HG03460 (cell line): ENCODE measurements around the gene C6orf62.
"Not testable (repeated sequence)": the region's sequence is repeated elsewhere in the genome, so short reads cannot be mapped to it uniquely, and the experiment has no call there.

ENCODE experiments used
- ATAC-seq: cut with Tn5 transposase; IDR thresholded peaks from one replicate; pipeline ENCODE4 v1.9.1; 2021; ENCODE audit not compliant: unreplicated experiment

Gene C6orf62

DNA sequence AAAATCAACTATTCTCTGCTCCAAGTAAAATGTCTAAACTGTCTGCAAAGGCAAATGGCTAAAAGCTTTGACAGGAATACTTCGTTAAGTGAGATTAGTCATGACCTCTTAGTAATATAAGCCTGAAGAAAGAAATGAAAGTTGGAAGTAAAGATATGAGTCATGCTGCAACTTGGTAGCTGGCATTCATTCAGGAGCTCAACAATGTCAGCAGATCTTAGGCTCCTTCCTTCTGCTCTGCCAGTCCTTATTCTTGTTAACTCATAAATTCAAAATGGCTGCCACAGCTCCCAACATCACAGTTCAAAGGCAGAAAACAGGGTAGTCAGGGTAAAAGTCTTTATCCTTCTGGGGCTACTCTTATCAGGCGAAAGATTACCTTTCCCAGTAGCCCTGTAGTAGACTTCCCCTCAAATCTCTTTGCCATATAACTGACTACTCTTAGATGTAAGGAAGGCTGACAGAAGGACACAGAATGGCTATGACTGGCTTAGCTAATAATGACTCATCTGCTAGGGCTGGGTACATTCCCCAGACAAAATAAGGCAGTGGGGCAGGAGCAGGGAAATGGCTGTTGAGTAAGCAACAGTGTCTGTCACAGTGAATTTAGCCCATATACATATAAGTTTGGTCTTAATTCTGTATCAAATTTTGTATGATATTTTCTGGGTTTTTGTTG, 24.4 kb upstream of the C6orf62 start:
- peak; percentile 91 for ATAC-seq

DNA sequence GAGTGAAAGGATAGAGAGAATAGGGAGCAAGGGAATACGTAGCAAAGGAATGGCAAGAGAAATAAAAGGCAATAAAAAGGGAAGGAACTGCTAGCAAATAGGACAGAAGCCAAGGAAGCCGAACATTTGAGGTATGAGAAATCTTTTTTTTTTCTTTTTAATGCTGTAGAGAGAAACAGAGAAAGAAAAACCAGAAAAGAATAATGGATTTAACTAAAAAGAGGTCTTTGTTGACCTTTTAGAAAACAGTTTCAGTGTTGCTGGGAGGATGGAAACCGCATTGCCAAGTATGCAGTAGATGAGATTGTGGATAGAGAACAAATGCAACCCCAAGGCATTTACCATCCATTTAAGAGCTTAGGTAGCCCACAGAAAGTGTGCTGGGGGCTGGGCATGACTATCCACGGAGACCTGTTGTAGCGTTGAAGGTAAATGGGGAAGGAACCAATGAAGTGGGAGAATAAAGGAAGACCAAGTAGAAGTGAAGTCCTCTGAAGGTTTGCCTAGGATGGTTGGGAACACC, 23.3 kb upstream of the C6orf62 start:
- no peak for ATAC-seq

DNA sequence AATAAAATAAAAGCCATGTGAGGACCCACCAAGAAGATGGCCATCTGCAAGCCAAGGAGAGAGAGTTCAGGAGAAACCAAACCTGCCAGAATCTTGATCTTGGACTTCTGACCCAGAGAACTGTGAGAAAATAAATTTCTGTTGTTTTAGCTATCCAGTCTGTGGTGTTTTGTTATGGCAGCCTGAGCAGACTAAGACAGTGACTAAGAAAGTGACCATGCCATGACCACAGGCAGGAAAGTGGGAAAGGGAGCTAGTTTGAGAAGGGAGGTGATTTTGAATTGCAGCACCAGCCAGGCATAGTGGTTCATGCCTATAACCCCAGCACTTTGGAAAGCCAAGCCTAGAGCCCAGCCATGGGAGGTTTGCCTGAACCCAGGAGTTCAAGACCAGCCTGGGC, 21.9 kb upstream of the C6orf62 start:
- ATAC-seq = no peak

DNA sequence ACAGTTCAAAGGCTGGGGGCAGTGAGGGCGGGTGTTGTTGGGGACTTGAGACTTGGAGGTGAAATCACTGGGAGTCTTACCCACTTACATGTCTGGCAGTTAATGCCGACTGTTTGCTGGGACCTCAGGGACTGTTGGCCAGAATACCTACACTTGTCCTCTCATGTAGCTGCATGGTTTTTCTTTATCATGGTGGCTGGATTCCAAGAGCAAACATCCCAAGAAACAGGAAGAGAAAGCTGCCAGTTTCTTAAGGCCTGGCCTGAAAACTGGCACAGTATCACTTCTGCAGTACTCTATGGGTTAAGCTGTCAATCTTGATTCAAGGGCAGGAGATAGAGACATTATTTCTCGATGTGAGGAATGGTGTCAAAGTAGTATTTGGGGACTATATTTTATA, 19.8 kb upstream of the C6orf62 start:
- no peak for ATAC-seq

DNA sequence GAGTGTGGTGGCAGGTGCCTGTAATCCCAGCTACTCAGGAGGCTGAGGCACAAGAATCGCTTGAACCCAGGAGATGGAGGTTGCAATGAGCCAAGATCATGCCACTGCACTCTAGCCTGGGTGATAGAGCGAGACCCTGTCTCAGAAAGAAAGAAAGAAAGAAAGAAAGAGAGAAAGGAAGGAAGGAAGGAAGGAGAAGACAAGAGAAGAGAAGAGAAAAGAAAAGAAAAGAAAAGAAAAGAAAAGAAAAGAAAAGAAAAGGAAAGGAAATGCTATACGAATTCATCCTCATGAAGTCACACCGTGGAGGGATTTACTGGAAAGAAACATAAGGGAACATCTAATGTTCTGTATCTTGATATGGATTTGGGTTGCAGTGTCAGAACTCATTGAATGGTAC, 15.8 kb upstream of the C6orf62 start:
- ATAC-seq = not testable (repeated sequence)

DNA sequence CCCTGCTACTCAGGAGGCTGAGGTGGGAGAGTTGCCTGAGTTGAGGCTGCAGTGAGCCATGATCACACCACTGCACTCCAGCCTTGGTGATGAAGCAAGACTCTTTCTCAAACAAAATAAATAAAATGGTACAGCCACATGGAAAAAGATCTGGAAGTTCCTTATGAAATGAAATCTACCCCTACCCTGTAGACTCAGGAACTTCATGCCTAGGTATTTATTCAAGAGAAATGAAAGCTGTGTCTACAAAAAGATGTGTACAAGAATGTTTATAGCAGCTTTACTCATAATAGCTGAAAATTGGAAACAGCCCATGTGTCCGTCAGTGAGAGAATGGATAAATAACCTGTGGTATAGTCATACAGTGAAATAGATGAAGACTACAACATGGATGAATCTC, 15.2 kb upstream of the C6orf62 start:
- no peak for ATAC-seq

DNA sequence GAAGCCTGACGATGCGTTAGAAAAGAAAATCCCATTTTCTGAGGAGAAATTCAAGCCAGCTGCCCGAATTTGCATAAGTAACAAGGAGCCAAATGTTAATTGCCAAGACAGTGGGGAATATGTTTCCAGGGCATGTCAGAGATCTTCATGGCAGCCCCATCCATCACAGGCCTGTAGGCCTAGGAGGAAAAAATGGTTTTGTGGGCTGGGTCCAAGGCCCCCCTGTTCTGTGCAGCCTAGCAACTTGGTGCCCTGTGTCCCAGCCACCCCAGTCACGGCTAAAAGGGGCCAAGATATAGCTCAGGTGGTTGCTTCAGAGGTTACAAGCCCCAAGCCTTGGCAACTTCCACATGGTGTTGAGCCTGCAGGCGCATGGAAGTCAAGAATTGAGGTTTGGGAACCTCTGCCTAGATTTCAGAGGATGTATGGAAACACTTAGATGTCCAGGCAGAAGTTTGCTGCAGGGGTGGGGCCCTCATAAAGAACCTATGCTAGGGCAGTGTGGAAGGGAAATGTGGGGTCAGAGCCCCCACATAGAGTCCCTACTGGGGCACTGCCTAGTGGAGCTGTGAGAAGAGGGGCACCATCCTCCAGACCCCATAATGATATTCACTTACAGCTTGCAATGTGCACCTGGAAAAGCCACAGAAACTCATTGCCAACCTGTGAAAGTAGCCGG, 12.6 kb upstream of the C6orf62 start:
- not testable (repeated sequence) for ATAC-seq

DNA sequence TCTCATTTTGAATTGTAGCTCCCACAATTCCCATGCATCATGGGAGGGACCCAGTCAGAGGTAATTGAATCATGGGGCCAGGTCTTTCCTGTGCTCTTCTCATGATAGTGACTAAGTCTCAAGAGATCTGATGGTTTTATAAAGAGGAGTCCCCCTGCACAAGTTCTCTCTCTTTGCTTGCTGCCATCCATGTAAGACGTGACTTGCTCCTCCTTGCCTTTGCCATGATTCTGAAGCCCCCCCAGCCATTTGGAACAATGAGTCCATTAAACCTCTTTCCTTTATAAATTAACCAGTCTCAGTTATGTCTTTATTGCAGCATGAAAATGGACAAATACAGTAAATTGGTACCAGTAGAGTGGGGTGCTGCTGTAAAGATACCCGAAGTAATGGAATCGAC, 11.7 kb upstream of the C6orf62 start:
- ATAC-seq = not testable (repeated sequence)

DNA sequence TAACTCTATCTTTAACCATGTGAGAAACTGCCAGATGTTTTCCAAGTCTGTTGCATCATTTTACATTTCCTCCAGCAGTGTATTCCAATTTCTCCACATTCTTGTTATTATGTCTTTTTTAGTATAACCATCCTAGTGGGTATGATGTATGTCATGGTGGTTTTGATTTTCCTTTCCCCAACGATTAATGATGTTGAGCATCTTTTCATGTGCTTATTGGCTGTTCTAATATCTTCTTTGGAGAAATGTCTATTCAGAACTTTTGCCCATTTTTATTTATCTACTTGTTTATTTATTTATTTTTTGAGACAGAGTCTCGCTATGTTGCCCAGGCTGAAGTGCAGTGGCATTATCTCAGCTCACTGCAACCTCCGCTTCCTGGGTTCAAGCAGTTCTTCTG, 4.3 kb upstream of the C6orf62 start:
- no peak for ATAC-seq

DNA sequence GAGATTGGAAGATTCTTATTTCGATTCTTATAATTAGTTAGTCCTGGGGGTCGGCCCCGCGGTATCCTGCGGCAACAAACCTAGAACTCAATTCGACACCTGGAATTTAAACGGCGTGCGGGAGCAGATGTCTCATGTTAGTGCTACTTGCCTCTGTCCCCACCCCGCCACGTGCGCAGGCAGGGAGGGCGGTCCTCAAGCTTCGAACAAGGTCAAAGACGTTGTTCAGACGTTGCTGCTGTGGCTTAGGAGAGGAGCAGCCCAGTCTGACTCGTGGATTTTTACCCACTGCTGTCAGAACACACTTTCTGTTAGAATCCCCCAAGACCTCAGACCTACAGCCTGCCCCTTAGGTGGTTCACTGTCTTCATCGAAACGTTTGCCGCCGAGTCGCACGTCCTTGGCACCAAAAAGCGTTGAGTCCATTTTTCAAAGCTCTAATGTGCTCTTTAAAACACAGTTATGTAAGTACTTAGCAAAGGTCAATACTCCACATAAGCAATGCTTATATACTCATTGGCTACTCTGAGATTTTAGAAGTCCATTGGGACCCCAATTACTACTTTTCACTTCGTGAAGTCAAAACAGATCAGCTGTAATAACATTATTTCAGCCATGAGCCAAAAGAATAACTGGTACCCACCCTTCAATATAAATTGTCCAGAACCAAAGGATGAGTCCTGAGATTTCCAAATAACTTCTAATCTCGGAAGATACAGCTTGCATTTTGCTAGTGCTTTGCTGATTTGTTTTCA, 2.7 kb upstream of the C6orf62 start:
- ATAC-seq = peak; percentile 42

DNA sequence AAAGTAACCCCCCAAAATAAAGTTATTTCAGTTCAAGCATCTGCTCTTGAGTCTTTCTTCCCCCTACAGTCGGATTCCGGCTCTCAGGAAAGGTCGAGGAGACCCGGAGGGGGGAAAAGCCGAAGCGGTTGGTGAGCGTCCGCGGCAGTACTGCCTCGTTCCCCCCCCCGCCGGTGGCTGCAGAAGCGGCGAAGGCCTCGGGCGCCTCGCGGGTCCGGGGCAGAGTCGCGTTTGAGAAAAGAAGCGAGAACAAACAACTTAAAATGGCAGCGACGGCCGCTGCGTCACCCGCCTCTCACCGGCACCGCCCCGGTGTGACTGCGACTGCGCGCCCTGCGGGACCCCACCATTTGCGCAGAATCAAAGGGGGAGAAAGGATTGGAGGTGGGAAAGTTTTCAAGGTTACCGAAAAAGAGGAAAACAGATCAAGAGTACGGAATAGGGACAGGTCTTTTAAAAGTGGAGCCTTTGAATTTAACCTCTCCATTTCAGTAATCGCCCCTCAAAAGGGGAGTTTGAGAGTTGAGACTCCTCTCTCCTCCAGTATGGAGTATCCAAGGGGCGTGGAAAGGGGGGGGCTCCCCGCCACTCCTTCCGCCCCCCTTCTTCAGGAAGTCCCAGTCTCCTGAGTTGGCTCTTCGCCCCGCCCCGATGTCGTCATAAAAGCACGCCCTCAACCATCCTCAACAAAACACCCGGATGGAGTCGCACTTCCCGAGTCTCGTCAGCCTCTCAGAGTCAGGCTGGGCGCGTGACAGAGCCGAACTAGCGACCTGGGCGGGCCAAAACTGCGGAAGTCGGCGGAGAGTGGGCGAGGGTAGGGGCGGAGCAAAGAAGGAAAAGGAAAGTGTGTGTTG, 1.9 kb upstream of the C6orf62 start:
- peak; percentile 88 for ATAC-seq

DNA sequence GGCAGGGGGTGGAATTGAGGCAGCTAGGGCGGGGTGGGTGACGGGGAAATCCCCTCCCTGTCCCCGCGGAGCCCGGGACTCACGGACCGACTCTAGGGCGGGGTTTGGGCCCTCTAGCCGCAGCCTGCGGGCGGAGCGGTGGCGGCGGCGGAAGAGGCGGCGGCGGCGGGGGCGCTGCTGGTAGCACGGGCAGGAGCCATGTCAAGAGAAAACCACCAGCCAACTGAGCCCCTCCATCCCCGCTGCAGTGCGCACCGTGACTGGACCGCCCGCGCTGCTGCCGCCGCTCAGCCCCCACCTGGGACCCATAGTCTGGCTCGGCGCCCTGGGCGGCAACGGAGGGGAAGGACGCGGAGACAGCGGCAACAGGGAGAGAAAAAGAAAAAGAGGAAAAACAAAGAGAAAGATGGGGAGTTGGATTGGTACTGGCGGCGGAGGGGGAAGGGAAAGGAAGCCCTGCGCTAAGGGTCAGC, 1.2 kb upstream of the C6orf62 start:
- ATAC-seq = peak; percentile 23

DNA sequence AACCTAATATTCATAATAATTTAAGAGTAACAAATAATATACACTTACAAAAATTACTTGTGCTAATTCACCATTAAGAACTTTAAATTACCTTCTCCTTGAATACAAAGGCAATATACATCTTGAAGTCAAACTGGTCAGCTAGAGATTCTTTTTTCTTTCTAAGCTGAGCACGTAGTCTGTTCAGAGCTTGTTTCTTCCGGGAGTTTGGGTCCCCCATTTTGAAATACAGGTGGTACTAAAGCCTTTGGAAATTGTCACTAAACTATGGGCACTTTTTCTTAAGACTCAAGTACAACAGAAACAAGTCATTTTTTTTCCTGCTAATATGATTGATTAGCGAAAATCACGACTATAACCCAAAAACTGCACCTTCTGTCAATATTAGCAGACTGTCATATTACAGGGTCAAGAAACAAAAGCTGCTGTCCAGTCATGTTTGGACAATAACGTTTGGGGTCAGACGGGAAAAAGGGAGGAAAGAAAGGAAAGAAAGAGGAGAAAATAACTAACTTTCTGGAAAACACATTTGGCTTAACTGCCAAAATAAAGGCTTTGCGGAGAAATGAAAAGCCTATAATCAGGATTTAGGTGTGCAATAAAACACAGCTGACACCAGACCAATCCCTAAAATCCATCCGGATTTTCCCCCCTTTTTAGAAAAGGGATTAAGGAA, 367 bp downstream of the C6orf62 start:
- ATAC-seq = no peak

DNA sequence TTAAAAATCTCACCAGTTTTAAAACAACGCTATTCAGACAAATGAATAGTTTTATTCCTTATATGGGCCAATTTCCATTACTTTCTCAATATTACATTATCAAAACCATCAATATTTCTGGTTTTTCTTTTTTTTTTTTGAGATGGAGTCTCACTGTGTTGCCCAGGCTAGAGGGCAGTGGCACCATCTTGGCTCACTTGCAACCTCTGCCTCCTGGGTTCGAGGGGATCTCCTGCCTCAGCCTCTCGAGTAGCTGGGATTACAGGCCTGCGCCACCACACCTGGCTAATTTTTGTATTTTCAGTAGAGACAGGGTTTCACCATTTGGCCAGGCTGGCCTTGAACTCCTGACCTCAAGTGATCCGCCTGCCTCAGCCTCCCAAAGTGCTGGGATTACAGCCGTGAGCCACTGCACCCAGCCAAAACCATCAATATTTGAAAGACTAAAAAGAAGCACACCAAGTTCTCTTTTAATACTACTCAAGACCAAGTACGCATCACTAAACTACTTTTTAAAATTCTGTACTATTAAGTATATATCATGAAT, 2.3 kb downstream of the C6orf62 start:
- ATAC-seq = not testable (repeated sequence)

DNA sequence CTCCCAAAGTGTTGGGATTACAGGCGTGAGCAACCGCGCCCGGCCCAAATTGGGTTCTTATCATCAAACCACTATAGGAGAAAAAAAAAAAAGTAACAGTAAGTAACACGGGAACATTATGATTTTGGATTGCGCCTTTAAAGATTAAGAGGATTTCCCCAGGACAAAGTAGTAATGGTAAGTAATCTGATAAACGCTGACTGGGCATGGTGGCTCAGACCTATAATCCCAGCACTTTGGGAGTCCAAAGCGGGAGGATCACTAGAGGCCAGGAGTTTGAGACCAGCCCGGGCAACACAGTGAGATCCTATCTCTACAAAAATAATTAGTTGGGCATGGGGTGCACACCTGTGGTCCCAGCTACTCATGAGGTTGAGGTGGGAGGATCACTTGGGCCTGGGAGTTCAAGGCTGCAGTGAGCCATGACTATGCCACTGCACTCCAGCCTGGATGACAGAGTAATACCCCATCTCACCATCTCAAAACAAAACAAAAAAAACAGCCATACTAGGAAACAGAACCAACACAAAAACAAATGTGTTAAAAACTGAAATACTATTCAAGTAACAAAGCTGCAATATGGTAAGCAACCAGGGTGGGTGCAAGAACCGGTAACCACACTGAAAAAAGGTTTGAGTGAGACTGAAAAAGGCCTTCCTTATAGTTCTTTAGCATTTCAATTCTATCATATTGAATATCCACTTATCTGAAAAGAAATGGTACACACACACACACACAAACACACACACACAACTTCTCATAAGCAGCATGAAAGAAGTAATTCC, 8.2 kb downstream of the C6orf62 start:
- no peak for ATAC-seq

DNA sequence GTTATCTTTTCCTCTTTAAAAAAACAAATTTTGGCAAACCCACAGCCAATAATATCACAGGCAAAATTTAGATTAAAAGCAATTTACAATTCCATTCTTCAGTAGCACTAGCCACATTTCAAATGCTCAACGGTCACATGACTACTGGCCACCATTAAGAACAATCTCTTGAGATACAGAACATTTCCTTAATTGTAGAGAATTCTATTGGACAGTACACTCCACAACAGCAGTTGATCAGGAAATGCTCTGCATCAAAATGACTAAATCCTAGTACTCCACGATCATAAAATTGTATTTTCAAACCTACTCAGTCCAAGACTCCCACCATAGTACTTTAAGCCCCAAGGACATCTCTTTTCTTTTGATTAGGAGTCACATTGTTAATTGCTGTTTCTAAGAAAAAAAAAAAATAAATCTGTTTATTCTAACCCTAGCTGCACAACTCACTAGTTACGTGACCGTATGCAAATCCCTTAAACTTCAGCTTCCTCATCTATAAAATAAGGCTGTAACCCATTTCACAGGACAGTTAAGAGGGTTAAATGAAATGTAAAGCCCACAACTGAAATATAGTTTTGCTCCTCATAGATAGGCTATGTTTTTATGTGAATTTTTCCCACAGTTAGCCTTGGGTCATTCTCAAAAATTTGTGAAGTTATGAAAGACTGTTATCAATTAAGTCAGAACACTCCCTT, 9.8 kb downstream of the C6orf62 start:
- ATAC-seq = no peak

DNA sequence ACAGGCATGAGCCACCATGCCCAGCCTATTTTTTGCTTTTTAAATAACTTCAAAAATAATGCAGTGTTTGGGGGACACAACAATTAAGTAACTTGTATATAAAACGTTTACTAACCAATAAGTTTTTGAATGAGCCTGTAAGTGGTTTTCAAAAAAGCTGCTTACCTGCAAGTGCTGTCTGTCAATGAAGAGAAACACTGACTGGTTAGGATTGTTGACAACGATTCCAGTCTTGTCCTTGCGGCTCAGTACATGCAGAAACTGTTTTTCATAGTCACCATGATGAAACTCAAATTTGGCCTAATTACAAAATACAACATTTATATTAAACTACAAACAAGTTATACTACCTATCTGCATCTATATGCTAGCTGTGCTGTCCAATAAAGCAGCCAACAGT, 10.3 kb downstream of the C6orf62 start:
- no peak for ATAC-seq

DNA sequence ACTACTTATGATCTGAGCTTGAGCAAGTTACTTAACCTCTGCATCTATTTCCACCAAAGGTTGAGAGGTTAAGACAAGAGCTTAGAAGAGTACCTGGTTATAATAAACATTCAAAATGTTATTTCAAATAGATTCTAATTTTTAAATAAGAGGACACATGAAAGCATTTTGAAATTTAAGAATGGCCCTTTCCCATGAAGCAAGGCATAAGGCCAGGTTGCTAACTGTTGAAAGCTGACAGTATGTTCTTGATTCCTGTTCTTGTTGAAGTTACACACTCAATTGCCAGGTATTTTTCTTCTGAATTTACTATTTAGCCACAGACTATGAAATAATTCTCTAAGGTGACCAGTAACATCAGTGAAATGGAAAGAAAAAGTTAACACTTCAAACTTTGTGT, 14.5 kb downstream of the C6orf62 start:
- no peak for ATAC-seq
